ENCODE results near the gene LYL1. TPM values are rescaled to one million over a fixed set of nuclear protein-coding genes. Genes with fewer than 3 reads are reported as not detected.

Gene LYL1
- total and polyA plus RNA-seq, 2 of the 13 experiments (the other 11 are each of a cell fraction or from before 2014, with no cell fraction given) = 0.75 to 0.92 TPM

DNA sequence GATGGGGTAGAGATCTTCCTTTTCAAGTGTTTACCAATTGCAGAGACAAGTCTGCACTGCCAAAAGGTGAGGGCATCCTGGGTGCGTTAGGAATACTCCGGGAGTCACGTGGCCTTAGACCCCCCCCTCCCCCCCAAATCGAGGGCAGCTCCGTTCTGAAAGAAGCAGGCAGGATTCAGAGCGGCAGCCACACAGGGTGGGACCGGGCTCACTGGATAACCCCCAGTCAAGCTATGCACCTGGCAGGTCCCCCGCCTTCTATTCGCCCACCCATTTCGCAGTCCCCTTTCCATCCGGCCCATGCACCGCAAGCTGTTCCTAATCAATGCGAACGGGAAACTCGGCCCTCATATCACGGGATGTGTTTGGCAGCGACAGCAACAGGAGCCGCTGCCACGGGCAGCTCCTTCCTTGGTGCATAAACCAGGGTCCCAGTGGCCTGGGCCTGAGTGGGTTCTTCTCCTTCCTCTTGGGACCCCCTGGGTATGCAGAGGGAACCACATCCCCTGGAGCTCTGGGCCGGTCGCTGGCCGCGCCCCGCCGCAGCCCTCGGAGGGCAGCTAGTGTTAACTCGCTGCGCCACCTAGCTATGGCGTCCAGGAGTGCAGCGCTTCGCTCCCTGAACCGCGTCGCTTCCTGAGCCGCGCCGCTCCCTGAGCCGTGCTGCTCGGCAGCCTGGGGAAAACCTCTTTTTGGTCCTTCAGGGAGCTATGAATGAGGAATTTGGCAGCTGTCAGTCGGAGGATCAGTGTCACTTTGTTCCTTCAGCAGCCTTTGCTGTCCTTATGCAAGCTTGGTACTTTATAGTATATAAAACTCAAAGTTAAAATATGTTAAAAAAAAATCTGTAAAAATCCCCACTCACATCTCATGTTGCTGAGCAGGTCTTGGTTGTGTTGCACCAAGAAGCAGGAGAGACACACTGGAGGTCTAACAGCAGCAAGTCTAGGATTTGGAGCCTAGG lies 41.4 kb downstream of the LYL1 start (continued):
- TF ChIP-seq PAX8 (CRISPR knock-in tag; IDR thresholded peaks at IDR 0.05; ENCODE audit: borderline replicate concordance) (no peak), ZNF33B (CRISPR knock-in tag; IDR thresholded peaks at IDR 0.05) (no peak), KLF12 (CRISPR knock-in tag; IDR thresholded peaks at IDR 0.05; ENCODE audit: borderline replicate concordance) (peak; percentile 81; the same call in 1 of the 2 replicates), MAFF (IDR thresholded peaks at IDR 0.05; ENCODE audit: low read depth, low read length) (no peak), YEATS4 (CRISPR knock-in tag; IDR thresholded peaks at IDR 0.05; ENCODE audit: borderline replicate concordance) (peak; percentile 23; the same call in 1 of the 2 replicates), ARNTL (CRISPR knock-in tag; IDR thresholded peaks at IDR 0.05) (0 out of 2 replicates have a peak, but pooled peaks have one; percentile 48), ATRX (CRISPR knock-in tag; IDR thresholded peaks at IDR 0.05; ENCODE audit: borderline replicate concordance) (no peak), RXRA (CRISPR knock-in tag; IDR thresholded peaks at IDR 0.05) (peak; percentile 63; the same call in 1 of the 2 replicates), NPAS2 (CRISPR knock-in tag; IDR thresholded peaks at IDR 0.05; ENCODE audit: borderline replicate concordance) (no peak), ZNF614 (CRISPR knock-in tag; IDR thresholded peaks at IDR 0.05; ENCODE audit: borderline replicate concordance) (peak; percentile 66; the same call in 1 of the 2 replicates), ATF4 (CRISPR knock-in tag; IDR thresholded peaks at IDR 0.05) (no peak; a peak in 1 of 4 replicates), ZFP37 (CRISPR knock-in tag; IDR thresholded peaks at IDR 0.05; ENCODE audit: borderline replicate concordance) (no peak), ZNF350 (CRISPR knock-in tag; IDR thresholded peaks at IDR 0.05; ENCODE audit: borderline replicate concordance, low read depth) (peak; percentile 16), SIN3B (IDR thresholded peaks at IDR 0.05; ENCODE audit: low read length) (no peak), YEATS2 (CRISPR knock-in tag; IDR thresholded peaks at IDR 0.05; ENCODE audit: borderline replicate concordance) (no peak), NCOA5 (CRISPR knock-in tag; IDR thresholded peaks at IDR 0.05) (no peak), NFYB (CRISPR knock-in tag; IDR thresholded peaks at IDR 0.05) (no peak; the same call in 1 of the 2 replicates)
- TF ChIP-seq, protein P1, sequence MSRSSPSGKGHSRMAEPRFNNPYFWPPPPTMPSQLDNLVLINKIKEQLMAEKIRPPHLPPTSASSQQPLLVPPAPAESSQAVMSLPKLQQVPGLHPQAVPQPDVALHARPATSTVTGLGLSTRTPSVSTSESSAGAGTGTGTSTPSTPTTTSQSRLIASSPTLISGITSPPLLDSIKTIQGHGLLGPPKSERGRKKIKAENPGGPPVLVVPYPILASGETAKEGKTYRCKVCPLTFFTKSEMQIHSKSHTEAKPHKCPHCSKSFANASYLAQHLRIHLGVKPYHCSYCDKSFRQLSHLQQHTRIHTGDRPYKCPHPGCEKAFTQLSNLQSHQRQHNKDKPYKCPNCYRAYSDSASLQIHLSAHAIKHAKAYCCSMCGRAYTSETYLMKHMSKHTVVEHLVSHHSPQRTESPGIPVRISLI (CRISPR knock-in tag; IDR thresholded peaks at IDR 0.05; ENCODE audit: borderline replicate concordance) = no peak; the same call in none of the 2 replicates
- TF ChIP-seq, protein P2, sequence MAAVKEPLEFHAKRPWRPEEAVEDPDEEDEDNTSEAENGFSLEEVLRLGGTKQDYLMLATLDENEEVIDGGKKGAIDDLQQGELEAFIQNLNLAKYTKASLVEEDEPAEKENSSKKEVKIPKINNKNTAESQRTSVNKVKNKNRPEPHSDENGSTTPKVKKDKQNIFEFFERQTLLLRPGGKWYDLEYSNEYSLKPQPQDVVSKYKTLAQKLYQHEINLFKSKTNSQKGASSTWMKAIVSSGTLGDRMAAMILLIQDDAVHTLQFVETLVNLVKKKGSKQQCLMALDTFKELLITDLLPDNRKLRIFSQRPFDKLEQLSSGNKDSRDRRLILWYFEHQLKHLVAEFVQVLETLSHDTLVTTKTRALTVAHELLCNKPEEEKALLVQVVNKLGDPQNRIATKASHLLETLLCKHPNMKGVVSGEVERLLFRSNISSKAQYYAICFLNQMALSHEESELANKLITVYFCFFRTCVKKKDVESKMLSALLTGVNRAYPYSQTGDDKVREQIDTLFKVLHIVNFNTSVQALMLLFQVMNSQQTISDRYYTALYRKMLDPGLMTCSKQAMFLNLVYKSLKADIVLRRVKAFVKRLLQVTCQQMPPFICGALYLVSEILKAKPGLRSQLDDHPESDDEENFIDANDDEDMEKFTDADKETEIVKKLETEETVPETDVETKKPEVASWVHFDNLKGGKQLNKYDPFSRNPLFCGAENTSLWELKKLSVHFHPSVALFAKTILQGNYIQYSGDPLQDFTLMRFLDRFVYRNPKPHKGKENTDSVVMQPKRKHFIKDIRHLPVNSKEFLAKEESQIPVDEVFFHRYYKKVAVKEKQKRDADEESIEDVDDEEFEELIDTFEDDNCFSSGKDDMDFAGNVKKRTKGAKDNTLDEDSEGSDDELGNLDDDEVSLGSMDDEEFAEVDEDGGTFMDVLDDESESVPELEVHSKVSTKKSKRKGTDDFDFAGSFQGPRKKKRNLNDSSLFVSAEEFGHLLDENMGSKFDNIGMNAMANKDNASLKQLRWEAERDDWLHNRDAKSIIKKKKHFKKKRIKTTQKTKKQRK (IDR thresholded peaks at IDR 0.05; ENCODE audit: low read length) = no peak
- TF ChIP-seq, protein P3, sequence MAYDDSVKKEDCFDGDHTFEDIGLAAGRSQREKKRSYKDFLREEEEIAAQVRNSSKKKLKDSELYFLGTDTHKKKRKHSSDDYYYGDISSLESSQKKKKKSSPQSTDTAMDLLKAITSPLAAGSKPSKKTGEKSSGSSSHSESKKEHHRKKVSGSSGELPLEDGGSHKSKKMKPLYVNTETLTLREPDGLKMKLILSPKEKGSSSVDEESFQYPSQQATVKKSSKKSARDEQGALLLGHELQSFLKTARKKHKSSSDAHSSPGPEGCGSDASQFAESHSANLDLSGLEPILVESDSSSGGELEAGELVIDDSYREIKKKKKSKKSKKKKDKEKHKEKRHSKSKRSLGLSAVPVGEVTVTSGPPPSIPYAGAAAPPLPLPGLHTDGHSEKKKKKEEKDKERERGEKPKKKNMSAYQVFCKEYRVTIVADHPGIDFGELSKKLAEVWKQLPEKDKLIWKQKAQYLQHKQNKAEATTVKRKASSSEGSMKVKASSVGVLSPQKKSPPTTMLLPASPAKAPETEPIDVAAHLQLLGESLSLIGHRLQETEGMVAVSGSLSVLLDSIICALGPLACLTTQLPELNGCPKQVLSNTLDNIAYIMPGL (CRISPR knock-in tag; IDR thresholded peaks at IDR 0.05; ENCODE audit: borderline replicate concordance in 1 of 2, low read depth in 1 of 2) = peak; percentile 68 to 76
